AG04449 (cell line): Measurements from ENCODE around the gene ADORA3.
"Not testable (repeated sequence)": the region's sequence is repeated elsewhere in the genome, so short reads cannot be mapped to it uniquely, and the experiment has no call there.

ENCODE experiments used
- CTCF ChIA-PET: fragments of 350-600 bp; formaldehyde crosslinking; extraction: SDS; loops from one replicate; lab custom pipeline; 2021; ENCODE audit warnings: antibody characterized with exemption; lab: Yijun Ruan, JAX
- POLR2A ChIA-PET: fragments of 400-600, 350-600 bp; formaldehyde crosslinking; extraction: SDS; loops from one replicate; lab custom pipeline; 2020; ENCODE audit warnings: antibody characterized with exemption, inconsistent platforms; lab: Yijun Ruan, JAX
- DNase-seq: peaks from one replicate; pipeline ENCODE4 v3.0.0-alpha.2; 2010; ENCODE audit warnings: low read depth, low spot score
- H3K4me3 ChIP-seq: 2 replicates; pipeline ENCODE4 v1.5.1; 2011; ENCODE audit warnings: low read depth, mild to moderate bottlenecking, control low read depth, low read length
- TF ChIP-seq, protein P1 (sequence below): IDR thresholded peaks from one replicate; pipeline ENCODE4 v1.5.1; 2011; ENCODE audit warnings: mild to moderate bottlenecking, moderate library complexity, low read length, control low read depth, inconsistent platforms; ENCODE audit not compliant: insufficient read depth; ENCODE audit errors: missing control alignments

ADORA3 gene

DNA sequence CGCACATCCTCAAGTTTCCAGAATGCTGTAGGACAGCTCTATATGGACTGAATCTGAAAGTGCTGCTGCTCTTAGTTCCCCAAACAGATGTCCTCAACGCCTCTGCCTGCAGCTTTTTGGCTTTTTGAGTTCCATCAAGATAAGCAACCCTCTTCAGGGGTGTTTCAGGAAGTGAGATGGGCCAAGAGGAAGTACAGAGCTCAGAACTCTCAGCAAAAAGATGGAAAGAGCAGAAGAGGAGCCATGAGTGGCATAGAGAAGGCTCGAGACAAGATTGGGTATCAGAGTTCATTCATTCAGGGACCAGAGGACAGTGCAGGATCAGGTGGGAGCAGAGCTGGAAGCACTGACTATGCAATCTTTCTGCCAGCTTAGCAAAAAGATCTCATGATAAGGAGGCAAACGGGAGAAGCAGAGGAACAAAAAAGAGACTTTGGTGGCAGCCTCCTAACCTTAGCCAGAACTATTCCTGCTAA is at the start of gene ADORA3, which contains the start of gene TMIGD3:
ADORA3 (minus strand) TSS at position 49 of the 476 bp plus-strand sequence. CDS start 279 bp downstream, outside the sequence.
TMIGD3 (minus strand) TSS at position 49 of the 476 bp plus-strand sequence. CDS start 279 bp downstream, outside the sequence.
- ChIA-PET CTCF (interaction anchor here (0.9 to 2.1 kb wide), 5 partner anchors 14 to 270 kb away, joined by 3 to 5 read pairs (median 4); no protein-coding TSS in a partner anchor), POLR2A (no interaction called here)
- TF ChIP-seq, protein P1, sequence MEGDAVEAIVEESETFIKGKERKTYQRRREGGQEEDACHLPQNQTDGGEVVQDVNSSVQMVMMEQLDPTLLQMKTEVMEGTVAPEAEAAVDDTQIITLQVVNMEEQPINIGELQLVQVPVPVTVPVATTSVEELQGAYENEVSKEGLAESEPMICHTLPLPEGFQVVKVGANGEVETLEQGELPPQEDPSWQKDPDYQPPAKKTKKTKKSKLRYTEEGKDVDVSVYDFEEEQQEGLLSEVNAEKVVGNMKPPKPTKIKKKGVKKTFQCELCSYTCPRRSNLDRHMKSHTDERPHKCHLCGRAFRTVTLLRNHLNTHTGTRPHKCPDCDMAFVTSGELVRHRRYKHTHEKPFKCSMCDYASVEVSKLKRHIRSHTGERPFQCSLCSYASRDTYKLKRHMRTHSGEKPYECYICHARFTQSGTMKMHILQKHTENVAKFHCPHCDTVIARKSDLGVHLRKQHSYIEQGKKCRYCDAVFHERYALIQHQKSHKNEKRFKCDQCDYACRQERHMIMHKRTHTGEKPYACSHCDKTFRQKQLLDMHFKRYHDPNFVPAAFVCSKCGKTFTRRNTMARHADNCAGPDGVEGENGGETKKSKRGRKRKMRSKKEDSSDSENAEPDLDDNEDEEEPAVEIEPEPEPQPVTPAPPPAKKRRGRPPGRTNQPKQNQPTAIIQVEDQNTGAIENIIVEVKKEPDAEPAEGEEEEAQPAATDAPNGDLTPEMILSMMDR: no peak
- DNase-seq: no peak
- H3K4me3 ChIP-seq: no peak within 1 kb of the TSS

DNA sequence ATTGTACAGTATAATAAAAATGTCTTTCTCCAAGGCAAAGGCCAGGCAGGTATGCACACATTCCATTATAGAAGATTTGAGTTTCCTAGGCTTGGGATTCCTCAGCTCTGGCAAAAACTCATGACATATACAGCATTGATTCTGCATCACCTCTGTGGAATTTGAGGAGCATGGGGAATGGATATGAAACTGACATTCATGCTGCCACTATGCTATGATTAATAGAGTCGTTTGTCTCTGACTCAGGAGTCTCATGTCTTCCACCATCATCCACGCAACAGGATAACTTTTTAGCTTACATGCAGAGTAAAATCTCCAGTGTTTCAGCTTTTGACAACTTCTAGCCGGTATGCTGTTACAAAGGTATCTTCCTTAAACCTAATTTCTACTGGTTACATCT is 49.8 kb upstream of the ADORA3 start:
- no peak overlapping the region for H3K4me3 ChIP-seq
- TF ChIP-seq, protein P1: no peak
- ChIA-PET POLR2A (interaction anchor here (1.6 kb wide), 1 partner anchor 40 kb away, joined by 4 read pairs; no protein-coding TSS in a partner anchor), CTCF (interaction anchor here (1.5 to 2.6 kb wide), 3 partner anchors 12 to 45 kb away, joined by 3 to 11 read pairs (median 6); no protein-coding TSS in a partner anchor)
- DNase-seq: peak; percentile 57

DNA sequence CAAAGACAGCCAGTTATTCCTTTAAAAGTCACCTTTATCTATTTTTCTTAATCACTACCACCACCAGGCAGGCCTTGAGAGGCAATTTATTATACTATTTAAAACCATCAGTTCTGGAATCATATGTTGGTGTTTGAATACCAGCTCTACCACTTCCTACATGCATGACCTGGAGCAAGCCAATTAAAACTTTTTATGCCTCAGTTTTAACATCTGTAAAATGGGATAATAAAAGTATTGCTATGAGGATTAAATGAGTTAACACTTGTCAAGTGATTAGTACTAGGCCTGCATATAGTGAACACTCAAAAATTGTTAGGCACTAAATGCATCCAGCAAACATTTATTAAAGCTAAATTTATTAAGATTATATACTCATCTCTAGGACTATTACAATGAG is 49.2 kb upstream of the ADORA3 start:
- H3K4me3 ChIP-seq: no peak overlapping the region
- TF ChIP-seq, protein P1: no peak
- ChIA-PET CTCF (interaction anchor here (1.5 to 2.6 kb wide), 3 partner anchors 12 to 44 kb away, joined by 3 to 11 read pairs (median 6); no protein-coding TSS in a partner anchor), POLR2A (interaction anchor here (1.6 kb wide), 1 partner anchor 40 kb away, joined by 4 read pairs; no protein-coding TSS in a partner anchor)
- DNase-seq: no peak

DNA sequence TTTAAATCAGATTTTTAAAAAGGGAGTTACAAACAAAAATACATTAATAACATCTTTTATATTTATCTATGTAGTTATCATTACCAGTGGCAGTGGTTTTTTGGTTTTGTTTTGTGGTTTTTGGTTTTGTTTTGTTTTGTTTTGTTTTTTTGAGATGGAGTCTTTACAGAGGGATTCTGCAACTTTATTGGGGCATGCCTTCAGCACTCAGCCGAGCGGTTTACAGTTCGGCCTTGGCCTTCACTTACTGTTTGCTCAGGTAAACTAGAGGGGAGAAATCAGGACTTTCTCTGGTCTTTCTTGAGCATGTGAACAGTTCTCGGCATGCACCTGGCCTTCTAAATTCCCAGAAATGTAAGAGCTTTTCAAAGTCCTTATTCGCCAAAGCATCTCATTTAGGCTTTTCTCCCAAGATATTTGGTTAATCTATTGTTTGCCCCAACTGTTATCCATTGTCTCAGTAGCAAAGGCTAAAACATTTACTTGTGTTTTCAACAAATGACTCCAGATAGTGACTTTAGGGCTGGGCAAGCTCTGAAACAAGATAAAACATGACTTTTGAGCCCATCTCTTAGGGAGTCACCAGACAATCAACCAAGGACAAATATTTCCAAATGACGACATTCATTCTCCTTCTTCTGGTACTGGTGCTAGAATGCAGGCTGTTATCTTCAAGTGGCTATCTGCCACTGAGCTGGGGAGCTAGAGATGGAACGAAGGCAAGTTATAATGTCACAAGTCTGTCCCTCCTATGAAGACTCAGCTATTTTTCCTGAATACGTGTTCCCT is 48.4 kb upstream of the ADORA3 start:
- no peak for DNase-seq
- TF ChIP-seq, protein P1: no peak
- H3K4me3 ChIP-seq: no peak overlapping the region
- ChIA-PET CTCF (interaction anchor here (1.0 to 2.6 kb wide), 5 partner anchors 12 to 818 kb away, joined by 3 to 11 read pairs (median 3); no protein-coding TSS in a partner anchor), POLR2A (no interaction called here)

DNA sequence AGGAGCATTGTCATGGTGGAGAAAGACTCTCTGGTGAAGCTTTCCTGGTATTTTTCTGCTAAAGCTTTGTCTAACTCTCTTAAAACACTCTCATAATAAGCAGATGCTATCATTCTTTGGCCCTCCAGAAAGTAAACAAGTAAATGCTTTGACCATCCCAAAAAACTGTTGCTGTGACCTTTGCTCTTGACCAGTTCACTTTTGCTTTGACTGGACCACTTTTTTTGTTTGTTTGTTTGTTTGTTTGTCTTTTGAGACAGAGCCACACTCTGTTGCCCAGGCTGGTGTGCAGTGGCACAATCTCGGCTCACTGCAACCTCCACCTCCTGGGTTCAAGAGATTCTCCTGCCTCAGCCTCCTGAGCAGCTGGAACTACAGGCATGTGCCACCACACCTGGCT is 44.4 kb upstream of the ADORA3 start:
- POLR2A ChIA-PET, H3K4me3 ChIP-seq, DNase-seq, CTCF ChIA-PET: not testable (repeated sequence)

DNA sequence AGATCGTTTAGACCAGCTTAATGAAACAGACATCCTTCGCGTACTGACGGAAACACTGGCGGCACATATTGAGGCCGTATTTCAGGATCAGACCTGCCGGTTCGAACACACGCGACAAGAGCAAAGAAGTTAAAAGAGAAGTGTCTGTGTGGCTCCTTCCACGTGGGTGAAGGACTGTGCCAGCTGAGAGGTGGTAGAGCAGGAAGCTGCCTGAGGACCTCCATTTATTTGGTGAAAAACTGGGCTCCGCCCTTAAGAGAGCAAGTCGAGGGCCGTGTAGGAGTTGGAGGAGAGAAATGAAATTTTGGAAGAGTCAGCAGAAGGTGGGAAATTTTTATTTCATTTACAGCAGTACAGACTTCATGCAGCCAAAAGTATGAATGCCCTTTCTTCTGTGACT is 38.8 kb upstream of the ADORA3 start:
- TF ChIP-seq, protein P1: no peak
- DNase-seq: no peak
- POLR2A ChIA-PET: interaction anchor here (1.5 kb wide), 1 partner anchor 18 kb away, joined by 4 read pairs; no protein-coding TSS in a partner anchor
- CTCF ChIA-PET: interaction anchor here (2.8 kb wide), 1 partner anchor 34 kb away, joined by 16 read pairs; no protein-coding TSS in a partner anchor
- H3K4me3 ChIP-seq: no peak overlapping the region
